OCI-M2 (cell line): ENCODE measurements around the gene PRICKLE2.

ENCODE experiments used
- DNase-seq: peaks from one replicate; lab custom pipeline; 2025; ENCODE audit not compliant: unreplicated experiment; lab: John Stamatoyannopoulos, UW

PRICKLE2 gene

GRCh38 chr3:64224826-64225610 lies at the start of gene PRICKLE2:
TSS of gene PRICKLE2 (minus strand) at chr3:64225466. CDS start at chr3:64198927, 26,539 bp downstream.
- no peak for DNase-seq

GRCh38 chr3:64272842-64273241 lies 47.6 kb upstream of the PRICKLE2 start:
- DNase-seq, result no peak

- DNase-seq, result no peak
These were observed 47.0 kb upstream of the PRICKLE2 start for GRCh38 chr3:64272271-64272670.

GRCh38 chr3:64271631-64272030 lies 46.4 kb upstream of the PRICKLE2 start:
- DNase-seq, result no peak

- DNase-seq, result no peak
These were observed 45.6 kb upstream of the PRICKLE2 start for GRCh38 chr3:64270866-64271260.

- no peak for DNase-seq
These were observed 45.0 kb upstream of the PRICKLE2 start for GRCh38 chr3:64270142-64270865.

- DNase-seq, result no peak
These were observed 43.7 kb upstream of the PRICKLE2 start for GRCh38 chr3:64268926-64269325.

- DNase-seq, result no peak
These were observed 42.7 kb upstream of the PRICKLE2 start for GRCh38 chr3:64267721-64268604.

GRCh38 chr3:64266983-64267382 lies 41.7 kb upstream of the PRICKLE2 start:
- DNase-seq, result no peak

- no peak for DNase-seq
These were observed 41.0 kb upstream of the PRICKLE2 start for GRCh38 chr3:64266065-64266931.

GRCh38 chr3:64265646-64266045 lies 40.4 kb upstream of the PRICKLE2 start:
- no peak for DNase-seq

- no peak for DNase-seq
These were observed 39.3 kb upstream of the PRICKLE2 start for GRCh38 chr3:64264501-64265109.

- no peak for DNase-seq
These were observed 37.4 kb upstream of the PRICKLE2 start for GRCh38 chr3:64262574-64263114.

- no peak for DNase-seq
These were observed 35.2 kb upstream of the PRICKLE2 start for GRCh38 chr3:64260431-64260830.

- DNase-seq, result no peak
These were observed 34.4 kb upstream of the PRICKLE2 start for GRCh38 chr3:64259636-64260035.

GRCh38 chr3:64257100-64257755 lies 32.0 kb upstream of the PRICKLE2 start:
- no peak for DNase-seq

- DNase-seq, result no peak
These were observed 30.6 kb upstream of the PRICKLE2 start for GRCh38 chr3:64255741-64256340.

- no peak for DNase-seq
These were observed 29.2 kb upstream of the PRICKLE2 start for GRCh38 chr3:64254443-64254842.

GRCh38 chr3:64253689-64254088 lies 28.4 kb upstream of the PRICKLE2 start:
- no peak for DNase-seq
